GM19238 (cell line): ENCODE measurements around the gene ZNF417.
"Not testable (repeated sequence)": the region's sequence is repeated elsewhere in the genome, so short reads cannot be mapped to it uniquely, and the experiment has no call there.

Source experiments
- DNase-seq: peaks from one replicate; pipeline ENCODE4 v3.0.0; 2011; ENCODE audit warnings: low spot score; ENCODE audit not compliant: insufficient read length

The ZNF417 gene

GRCh38 chr19:57916168-57916995, at the start of gene ZNF417:
ZNF417 (minus strand) TSS chr19:57916592; CDS start chr19:57916411, 181 bp downstream.
- DNase-seq, result peak; percentile 84

GRCh38 chr19:57964761-57965160, 48.4 kb upstream of the ZNF417 start:
- no peak for DNase-seq

- no peak for DNase-seq
Observed at GRCh38 chr19:57961785-57962184, 45.4 kb upstream of the ZNF417 start.

GRCh38 chr19:57954996-57955395, 38.6 kb upstream of the ZNF417 start:
- DNase-seq, result no peak

- DNase-seq, result no peak
Observed at GRCh38 chr19:57949702-57950101, 33.3 kb upstream of the ZNF417 start.

- no peak for DNase-seq
Observed at GRCh38 chr19:57949296-57949695, 32.9 kb upstream of the ZNF417 start.

- peak; percentile 83 for DNase-seq
Observed at GRCh38 chr19:57947419-57948134, 31.2 kb upstream of the ZNF417 start, which contains the start of gene ZNF256. ZNF256 (minus strand) TSS chr19:57947706; CDS start chr19:57947474, 232 bp downstream.

GRCh38 chr19:57947088-57947418, 30.7 kb upstream of the ZNF417 start:
- no peak for DNase-seq

GRCh38 chr19:57946316-57946715, 29.9 kb upstream of the ZNF417 start:
- DNase-seq, result no peak

- DNase-seq, result no peak
Observed at GRCh38 chr19:57941593-57941992, 25.2 kb upstream of the ZNF417 start.

GRCh38 chr19:57935731-57936130, 19.3 kb upstream of the ZNF417 start:
- DNase-seq, result no peak

GRCh38 chr19:57934820-57935665, 18.7 kb upstream of the ZNF417 start, which contains the start of gene ZNF418:
ZNF418 (minus strand) TSS chr19:57935402; CDS start chr19:57933822, 1,580 bp downstream.
- DNase-seq, result no peak

GRCh38 chr19:57927587-57927986, 11.2 kb upstream of the ZNF417 start:
- no peak for DNase-seq

GRCh38 chr19:57914531-57914930, 1.9 kb downstream of the ZNF417 start:
- DNase-seq, result no peak

- no peak for DNase-seq
Observed at GRCh38 chr19:57907394-57907793, 9.0 kb downstream of the ZNF417 start.

GRCh38 chr19:57905258-57905657, 11.1 kb downstream of the ZNF417 start:
- no peak for DNase-seq

GRCh38 chr19:57903618-57904184, 12.7 kb downstream of the ZNF417 start:
- no peak for DNase-seq

- DNase-seq, result no peak
Observed at GRCh38 chr19:57900311-57900710, 16.1 kb downstream of the ZNF417 start.

- not testable (repeated sequence) for DNase-seq
Observed at GRCh38 chr19:57890706-57891105, 25.7 kb downstream of the ZNF417 start.

- peak; percentile 39 for DNase-seq
Observed at GRCh38 chr19:57888560-57889231, 27.7 kb downstream of the ZNF417 start, which contains the start of gene ZNF814. ZNF814 (minus strand) TSS chr19:57889037; CDS start chr19:57888802, 235 bp downstream.
